ENCODE measurements around the gene SMAD6.

The SMAD6 gene

DNA sequence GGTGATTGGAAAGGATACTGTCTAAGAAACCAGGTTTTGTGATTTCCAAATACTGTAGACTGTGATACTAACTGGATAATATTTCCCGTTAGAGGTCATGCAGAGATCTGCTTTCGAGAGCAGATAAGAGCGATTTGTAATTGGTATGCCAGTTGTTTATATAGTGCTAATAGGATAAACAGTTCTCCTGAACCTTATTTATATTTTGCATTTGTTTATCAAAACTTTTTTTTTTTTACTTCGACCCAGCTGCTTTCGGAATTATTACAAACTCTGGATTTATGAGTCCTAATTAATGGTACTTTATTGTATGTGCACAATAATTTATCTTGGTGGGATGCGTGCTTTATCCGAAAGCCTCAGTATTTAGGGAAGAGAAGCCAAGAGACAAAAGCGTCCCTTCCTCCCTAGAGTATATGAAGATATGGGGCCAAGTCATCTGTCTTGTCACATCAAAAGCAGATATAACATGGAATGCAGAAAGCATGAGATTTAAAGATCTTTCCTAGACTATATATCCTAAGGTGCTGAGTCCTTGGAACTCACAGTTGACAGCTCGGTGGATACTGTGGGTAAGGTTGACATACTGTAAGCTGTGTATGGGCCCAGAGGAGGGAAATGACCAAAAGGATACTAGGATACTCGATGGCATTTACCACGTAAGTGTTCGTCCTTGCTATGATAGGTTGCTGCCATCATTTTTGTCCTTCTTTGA, 62.2 kb downstream of the SMAD6 start:
- peak overlapping the region; percentile 49 for H3K27ac ChIP-seq
- POLR2A ChIA-PET (ENCODE audit: low non-redundant PET), result interaction anchor here (1.1 kb wide), 1 partner anchor 62 kb away, joined by 4 read pairs; the partner anchor contains the start of gene SMAD6
- TF ChIP-seq, protein P1, sequence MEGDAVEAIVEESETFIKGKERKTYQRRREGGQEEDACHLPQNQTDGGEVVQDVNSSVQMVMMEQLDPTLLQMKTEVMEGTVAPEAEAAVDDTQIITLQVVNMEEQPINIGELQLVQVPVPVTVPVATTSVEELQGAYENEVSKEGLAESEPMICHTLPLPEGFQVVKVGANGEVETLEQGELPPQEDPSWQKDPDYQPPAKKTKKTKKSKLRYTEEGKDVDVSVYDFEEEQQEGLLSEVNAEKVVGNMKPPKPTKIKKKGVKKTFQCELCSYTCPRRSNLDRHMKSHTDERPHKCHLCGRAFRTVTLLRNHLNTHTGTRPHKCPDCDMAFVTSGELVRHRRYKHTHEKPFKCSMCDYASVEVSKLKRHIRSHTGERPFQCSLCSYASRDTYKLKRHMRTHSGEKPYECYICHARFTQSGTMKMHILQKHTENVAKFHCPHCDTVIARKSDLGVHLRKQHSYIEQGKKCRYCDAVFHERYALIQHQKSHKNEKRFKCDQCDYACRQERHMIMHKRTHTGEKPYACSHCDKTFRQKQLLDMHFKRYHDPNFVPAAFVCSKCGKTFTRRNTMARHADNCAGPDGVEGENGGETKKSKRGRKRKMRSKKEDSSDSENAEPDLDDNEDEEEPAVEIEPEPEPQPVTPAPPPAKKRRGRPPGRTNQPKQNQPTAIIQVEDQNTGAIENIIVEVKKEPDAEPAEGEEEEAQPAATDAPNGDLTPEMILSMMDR (conservative IDR thresholded peaks at IDR 0.05; ENCODE audit: low read depth), result no peak
- CTCF ChIA-PET, result interaction anchor here (0.6 to 0.7 kb wide), 3 partner anchors 18 to 1519 kb away, joined by 3 to 5 read pairs (median 3); no protein-coding TSS in a partner anchor
- no peak for DNase-seq (ENCODE audit: low spot score)

DNA sequence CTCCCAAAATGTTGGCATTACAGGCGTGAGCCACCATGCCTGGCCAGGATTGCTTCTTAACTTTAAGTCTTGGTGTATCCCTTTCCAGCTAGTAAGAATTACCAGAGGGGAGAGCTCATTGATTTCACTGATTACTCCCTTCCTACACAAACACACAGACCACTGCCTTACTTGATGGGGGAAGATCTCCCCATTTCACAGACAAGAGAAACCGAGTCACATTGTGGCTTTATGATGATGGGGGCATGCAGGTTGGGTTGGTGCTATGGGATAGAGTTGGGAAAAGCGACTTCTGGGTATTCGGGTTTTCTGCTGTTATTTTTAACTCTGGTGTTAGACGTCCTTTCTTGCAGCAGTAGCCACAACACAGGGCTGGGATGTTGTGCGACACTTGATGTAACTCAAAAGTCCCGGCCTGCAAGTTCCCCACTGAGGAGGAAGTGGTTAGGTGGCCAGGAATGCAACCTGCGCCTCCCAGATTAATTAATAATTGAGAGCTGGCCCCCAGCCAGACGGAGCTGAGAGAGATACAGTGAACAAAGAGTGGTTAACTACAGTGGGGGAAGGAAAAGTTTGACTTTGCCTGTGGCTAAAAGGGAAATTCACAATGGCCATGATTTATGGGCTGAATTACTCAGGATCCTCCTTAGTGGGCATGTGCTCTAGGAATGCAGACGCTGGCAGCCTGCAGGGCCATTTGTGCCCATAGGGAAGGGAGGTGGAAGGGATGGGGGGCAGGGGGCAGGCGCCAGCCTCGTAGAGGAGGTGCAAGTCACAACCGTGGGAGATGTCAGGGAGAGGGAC, 63.6 kb downstream of the SMAD6 start:
- POLR2A ChIA-PET (ENCODE audit: low non-redundant PET), result no interaction called here
- peak overlapping the region; percentile 70 for H3K27ac ChIP-seq
- DNase-seq (ENCODE audit: low spot score), result peak; percentile 82
- CTCF ChIA-PET, result interaction anchor here (0.7 to 0.9 kb wide), 3 partner anchors 20 to 86 kb away, joined by 3 read pairs; no protein-coding TSS in a partner anchor
- TF ChIP-seq, protein P1 (conservative IDR thresholded peaks at IDR 0.05; ENCODE audit: low read depth), result no peak

DNA sequence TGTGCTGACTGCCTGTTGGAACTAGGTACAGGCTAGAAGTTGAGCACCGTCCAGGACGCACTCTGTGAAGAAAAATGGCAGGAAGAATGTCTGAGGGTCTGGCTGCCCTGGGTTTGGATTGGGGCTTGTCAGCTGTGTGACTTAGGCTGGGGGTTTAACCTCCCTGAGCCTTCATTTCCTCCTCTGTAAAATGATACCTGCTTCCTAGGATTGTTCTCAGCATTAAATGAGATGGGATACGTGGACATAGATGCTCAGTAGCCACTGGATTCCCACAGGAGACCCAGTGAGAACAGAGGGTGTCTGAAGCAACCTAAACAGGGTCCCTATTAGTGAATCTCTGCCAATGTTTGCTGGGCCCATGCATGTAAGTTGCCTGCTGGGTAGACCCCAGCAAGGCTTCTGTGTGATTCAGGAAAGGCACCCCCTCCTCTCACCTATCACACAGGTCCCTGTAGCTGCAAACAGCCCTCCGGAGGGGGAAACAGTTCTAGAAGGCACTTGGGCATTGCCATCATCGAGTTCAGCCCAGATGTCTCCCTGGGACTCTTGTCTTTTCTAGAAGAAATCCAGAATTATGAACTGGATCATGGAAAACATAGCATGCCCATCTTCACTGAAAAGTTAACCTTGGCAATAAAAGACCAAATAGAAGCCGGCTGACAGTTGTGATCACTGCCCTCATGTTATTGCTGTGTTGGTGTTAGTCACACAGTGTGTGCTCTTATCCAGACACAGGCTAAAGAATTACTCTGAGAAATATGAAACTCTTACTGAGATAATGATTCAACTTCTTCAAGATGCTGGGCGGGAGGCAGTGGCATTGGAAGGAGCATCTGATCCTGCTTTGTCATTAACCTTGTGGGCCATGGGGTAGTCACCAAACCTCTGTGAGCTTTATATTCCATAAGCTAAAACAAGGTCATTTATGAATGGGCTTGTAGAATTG, 64.5 kb downstream of the SMAD6 start:
- peak; percentile 35 for DNase-seq (ENCODE audit: low spot score)
- TF ChIP-seq, protein P1 (conservative IDR thresholded peaks at IDR 0.05; ENCODE audit: low read depth), result no peak
- ChIA-PET POLR2A (ENCODE audit: low non-redundant PET) (no interaction called here), CTCF (interaction anchor here (0.7 to 1.0 kb wide), 3 partner anchors 21 to 85 kb away, joined by 3 to 4 read pairs (median 3); no protein-coding TSS in a partner anchor)
- H3K27ac ChIP-seq, result peak overlapping the region; percentile 70

DNA sequence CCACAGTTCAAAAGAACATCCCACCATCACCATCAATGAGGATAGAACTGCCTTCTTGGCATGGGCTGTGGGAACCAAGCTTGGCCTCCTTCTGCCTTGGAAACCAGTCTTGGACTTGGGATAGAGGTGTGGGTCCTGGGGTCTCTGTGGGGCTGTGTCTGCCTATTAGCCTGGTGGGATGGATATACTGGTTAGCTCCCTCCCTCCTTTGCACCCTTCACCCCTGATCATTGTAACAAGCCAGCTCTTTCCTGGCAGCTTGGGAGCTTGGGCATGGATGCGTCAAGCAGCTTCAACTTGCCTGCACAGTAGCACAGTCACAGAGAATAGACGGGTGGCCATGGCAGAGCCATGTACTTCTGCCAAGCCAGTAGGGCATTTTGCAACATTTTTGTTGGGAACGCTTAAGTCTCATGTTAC, 65.2 kb downstream of the SMAD6 start:
- no peak for DNase-seq (ENCODE audit: low spot score)
- H3K27ac ChIP-seq, result no peak overlapping the region
- ChIA-PET CTCF (interaction anchor here (1.0 kb wide), 1 partner anchor 22 kb away, joined by 4 read pairs; no protein-coding TSS in a partner anchor), POLR2A (ENCODE audit: low non-redundant PET) (no interaction called here)
- TF ChIP-seq, protein P1 (conservative IDR thresholded peaks at IDR 0.05; ENCODE audit: low read depth), result no peak

DNA sequence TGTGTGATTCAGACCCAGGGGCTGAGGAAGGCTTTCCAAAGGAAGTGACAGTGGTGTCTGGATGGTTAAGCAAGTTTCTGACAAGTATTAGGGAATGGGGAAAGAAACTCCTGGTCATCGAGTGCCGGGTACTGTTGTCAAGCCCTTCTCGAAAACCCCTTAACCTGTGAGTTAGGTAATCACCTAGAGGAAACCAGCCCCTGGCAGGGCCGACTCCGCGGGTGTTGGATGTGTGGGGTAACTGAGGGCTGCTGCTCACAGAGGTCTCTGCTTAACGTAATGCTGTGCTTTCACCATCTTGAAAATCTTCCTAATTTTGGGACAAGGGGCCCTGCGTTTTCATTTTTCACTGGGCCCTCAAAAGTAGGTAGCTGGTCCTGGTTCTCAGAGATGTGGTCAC, 67.0 kb downstream of the SMAD6 start:
- no peak for DNase-seq (ENCODE audit: low spot score)
- ChIA-PET CTCF (interaction anchor here (0.5 to 0.6 kb wide), 3 partner anchors 67 to 1625 kb away, joined by 3 read pairs; partner anchors contain the start of gene SMAD6), POLR2A (ENCODE audit: low non-redundant PET) (no interaction called here)
- TF ChIP-seq, protein P1 (conservative IDR thresholded peaks at IDR 0.05; ENCODE audit: low read depth), result no peak
- H3K27ac ChIP-seq, result no peak overlapping the region

All from RWPE1 (cell line).